Measurements from ENCODE around the gene MSI2.

The MSI2 gene

DNA sequence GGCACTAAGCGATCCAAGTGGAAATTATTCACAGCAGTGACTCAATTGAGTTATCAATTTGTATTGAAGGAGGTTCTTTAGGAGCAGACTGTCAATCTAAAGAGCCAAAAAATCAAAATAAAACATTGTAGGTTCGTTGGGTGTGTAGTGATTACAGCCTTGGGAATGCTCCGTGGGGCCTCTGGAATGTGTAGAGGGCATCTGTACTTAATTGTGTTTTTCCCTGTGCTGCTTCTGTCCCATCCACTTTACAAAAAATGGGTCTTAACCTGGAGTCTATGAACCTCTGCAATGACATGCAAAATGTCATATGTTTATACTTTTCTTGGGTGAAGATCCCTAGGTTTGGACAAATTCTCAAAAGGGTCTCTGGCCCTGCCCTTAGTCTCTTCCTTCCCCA lies 273.7 kb downstream of the MSI2 start:
- DNase-seq (ENCODE audit: low read depth): no peak

DNA sequence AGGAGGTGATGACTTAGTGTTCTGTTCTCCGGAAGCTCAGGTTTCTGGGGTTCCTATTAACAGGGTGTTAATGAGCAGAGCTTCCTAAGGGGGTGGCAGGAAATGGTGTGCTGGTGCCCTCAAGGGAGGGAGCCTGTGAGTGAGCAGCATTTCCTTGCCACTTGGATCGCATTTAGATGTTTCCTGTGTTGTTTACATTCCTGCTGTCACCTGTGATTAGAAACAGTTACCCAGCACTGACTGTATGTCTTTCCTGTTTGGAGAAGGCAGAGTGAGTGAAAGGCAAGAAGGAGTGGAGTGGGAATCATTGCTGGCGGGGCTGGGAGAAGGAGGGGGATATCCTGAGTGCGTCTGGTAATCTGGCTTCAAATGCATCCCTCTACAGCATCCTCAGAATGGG lies 274.2 kb downstream of the MSI2 start:
- no peak for DNase-seq (ENCODE audit: low read depth)

DNA sequence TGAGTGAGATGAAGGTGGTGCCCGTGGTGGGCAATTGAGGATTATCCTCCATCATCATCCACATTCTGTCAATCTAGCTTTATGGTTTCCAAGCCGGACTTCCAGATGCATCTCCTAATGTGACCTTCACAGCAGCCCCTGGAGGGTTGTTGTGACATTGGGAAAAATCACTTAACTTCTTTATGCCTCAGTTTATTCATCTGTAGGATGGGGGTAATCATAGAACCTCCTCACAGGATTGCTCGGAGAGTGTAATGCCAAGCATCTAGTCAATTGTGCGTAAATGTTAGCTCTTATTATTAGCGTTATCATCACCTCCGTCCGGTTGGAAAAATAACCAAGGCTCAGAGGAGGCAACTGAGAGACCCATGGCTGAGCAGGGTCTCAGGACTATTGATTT lies 274.8 kb downstream of the MSI2 start:
- DNase-seq (ENCODE audit: low read depth): no peak

DNA sequence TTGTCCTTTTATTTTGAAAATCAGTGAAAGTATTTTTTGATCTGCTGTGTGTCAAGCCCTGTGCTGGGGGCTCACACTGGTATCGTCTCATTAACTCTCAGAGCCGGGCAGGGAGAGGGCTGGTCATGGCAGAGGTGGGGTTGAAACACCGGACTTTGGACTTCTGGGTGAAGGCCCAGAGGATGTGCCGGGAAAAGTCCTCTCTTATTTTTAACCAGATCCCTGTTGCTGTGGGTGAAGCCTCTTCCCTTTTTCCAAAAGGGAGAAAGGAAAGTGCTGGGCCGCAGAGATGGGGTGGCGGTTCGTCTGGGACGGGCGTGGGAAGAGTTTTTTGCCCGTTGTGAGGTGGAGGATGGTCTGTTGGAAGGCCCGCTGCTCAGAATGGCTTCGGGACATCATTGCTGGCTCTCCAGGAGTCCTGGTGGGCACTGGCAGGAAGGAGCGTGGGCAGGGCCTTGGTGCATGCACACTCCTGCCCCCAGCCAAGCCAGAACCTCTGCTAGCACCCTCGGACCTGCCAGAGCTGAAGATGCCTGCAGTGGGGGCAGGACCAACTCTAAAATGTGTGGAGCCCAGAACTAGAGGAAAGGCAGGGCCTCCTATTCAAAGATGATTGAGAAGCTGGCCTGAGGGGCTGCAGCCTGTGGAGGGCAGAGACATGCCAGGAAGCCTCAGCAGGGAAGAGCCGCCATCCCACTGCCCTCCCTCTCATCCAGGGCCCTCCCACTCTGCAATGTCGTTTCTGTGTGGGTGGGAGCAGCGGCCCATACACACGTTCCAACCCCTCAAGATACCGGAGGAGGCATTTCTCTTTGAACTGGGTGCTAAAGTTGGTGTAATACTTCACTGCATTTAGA lies 275.6 kb downstream of the MSI2 start:
- no peak for DNase-seq (ENCODE audit: low read depth)

GRCh38 chr17:57532556-57532955 lies 276.2 kb downstream of the MSI2 start:
- no peak for DNase-seq (ENCODE audit: low read depth)

DNA sequence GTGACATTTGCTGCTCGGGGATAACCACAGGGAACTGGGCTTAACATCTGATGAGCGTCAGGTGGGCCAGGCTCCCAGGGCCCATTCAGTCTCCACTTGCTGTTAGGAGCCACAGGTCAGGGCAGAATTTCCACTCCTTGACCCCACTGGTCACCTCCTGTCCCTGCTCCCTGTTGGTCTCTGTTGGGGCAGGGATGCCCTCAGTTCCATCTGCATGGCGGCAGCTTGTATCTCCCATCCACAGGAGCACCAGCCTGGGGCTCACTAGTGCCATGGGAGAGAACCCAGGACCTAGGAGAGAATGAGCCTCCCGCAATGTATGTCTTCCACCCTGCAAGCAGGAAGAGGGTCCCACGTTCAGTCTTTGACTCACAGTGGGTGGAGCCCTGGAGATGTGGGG lies 276.6 kb downstream of the MSI2 start:
- no peak for DNase-seq (ENCODE audit: low read depth)

DNA sequence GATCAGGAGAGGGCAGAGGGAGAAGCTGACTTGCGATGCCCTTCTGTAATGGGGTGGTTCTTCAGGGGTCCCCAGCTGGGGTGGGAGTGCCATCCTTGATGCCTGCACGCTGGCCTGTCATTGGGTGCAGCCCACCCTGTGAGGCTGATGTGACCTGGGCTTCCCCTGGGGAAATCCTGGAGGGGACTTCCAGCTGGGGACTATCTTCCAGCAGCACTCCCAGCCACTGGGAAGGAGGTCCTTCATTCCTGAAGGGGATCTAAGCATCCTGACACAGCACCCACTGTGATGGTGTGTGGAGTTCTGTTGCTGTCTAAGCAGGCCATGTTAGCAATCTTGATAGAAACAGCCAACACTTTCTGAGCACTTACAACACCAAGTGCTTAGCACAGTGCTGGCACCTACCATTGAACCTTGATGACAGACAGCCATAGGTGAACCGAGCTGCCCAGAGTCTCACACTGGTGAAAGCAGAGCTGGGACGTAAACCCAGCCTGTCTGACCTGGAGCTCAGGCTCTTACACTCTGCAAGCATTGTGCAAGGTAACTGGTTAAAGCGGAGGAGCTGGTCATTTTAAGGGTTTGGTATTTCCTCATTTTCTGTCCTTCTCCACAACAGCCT lies 277.5 kb downstream of the MSI2 start:
- DNase-seq (ENCODE audit: low read depth): no peak

- no peak for DNase-seq (ENCODE audit: low read depth)
Observed at GRCh38 chr17:57534863-57535248, 278.5 kb downstream of the MSI2 start.

DNA sequence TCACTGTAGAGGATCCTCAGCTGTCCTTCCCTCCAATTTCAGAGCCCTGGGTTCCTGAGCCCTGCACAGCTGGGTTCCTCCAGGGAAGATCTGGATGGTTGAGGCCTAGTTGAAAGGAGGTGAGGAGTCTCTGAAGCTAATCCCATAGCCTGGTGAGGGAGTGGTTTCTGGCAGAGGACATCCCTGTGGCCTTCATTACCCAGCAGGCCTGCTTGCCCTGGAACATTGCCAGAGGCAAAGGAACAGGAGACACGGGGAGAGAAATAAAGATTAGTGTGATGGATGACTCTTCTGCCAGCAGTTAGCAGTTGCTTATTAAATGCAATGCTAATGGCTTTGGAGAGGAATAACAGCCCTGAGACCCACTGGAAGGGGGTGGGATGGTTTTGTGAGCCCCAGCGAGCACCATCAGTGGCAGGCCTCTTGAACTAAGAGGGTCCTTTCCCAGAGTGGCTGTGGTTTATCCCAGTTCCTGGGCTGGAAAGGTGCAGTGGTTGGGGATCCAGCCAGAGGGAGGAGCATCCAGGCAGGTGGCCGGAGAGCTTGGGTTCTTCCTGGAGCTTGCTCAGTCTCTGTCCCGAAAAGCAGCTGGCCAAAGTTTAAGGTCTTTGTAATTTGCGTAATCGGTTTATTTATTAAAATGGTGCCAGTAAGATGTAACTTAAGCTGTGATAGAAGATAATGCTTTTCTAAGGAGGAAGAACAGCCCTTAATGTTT lies 279.1 kb downstream of the MSI2 start:
- DNase-seq (ENCODE audit: low read depth): no peak

GRCh38 chr17:57536289-57536688 lies 280.0 kb downstream of the MSI2 start:
- DNase-seq (ENCODE audit: low read depth): no peak

- DNase-seq (ENCODE audit: low read depth): no peak
Observed at GRCh38 chr17:57536789-57537523, 280.6 kb downstream of the MSI2 start.

DNA sequence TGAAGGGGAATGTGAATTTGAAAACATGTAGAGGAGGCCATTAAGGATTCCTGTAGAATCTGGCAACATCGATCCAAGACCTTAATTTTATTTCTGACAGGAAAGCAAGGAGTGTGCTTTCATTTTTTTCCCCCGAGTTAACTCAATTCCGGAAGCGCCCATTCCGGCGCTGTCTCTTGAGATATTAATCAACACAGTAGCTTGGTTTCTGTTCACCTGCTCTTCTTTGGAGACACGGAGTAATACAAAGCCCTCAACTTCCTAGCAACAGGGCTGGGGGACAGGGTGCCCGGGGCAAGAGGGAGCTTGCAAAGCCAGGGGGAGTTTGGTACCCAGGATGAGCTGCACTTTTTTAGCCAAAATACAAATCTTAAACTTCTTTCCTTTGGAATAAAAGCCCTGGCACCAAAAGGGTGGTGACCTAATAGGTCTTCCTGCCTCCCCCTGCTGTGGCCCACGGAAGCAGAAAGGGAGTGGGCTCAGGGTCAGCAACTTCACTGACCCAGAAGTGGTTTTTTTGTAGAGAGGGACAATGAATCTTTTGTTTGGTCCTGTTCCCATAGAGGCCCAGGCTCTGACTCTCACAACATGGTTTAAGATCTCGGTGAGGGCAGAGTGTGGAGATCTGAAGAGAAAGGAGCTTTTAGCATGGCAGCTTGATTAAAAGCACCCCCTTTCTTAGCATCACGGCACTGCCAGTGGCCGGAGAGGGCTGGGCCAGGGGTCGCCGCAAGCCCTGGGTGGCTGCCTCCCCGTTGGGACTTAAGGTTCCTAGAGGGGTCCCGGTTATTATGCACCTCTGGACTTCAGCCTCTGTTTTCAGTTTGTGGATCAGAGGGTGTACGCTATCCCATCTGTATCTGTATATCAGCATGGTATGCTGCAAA lies 281.4 kb downstream of the MSI2 start:
- no peak for DNase-seq (ENCODE audit: low read depth)

- no peak for DNase-seq (ENCODE audit: low read depth)
Observed at GRCh38 chr17:57538736-57539456, 282.6 kb downstream of the MSI2 start.

DNA sequence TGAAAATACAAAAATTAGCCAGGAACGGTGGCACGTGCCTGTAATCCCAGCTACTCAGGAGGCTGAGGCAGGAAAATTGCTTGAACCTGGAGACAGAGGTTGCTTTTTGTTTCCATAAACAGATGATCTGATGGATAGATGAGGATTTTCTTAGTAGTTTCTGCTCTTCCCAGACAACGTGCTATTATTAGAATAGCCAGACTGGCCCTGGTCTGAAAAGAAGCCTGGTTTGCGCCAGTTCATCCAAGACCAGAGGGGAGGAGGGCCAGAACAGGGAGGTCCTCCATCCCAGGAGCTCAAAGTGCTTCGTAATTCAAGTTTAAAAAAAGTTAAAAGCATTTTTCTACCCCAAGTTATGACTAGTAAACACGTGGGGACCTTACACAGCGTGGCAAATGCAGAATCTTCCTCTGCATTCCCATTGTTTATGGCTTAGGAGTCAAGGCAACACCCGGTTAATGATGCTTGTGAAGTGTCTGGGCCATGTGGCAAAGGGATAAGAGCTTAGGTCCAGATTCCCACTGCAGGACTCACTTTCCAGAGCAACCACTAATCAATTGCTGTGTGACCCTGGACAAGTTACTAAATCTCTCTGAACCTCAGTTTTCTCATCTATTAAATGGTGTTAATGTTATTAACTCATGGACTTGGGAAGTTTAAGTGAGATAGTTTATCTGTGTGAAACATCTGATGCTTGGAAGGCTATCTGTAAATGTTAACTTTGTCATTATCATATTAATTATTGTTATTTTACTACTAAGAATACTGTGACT lies 283.4 kb downstream of the MSI2 start:
- no peak for DNase-seq (ENCODE audit: low read depth)

- no peak for DNase-seq (ENCODE audit: low read depth)
Observed at GRCh38 chr17:57540596-57540995, 284.3 kb downstream of the MSI2 start.

- DNase-seq (ENCODE audit: low read depth): no peak
Observed at GRCh38 chr17:57541049-57541448, 284.7 kb downstream of the MSI2 start.

GRCh38 chr17:57541472-57542394 lies 285.4 kb downstream of the MSI2 start:
- DNase-seq (ENCODE audit: low read depth): no peak

DNA sequence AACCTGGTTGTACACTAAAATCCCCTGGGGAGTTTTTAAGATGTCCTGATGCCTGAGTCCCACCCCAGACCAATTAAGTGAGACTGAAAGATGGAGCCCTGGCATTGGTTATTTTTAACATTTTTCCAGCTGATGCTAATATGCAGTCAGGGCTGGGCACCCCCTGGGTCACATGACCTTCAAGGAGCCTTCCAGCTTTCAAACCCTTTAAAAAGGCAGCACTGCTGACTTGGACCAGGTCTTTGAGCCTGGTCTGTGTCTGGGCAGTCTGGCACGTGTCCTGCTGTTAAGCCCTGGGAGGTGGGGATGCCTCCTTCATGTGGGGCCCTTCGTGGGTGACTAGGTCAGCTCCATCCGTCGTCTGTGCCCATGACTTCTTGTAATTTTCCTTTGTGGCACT lies 286.2 kb downstream of the MSI2 start:
- DNase-seq (ENCODE audit: low read depth): no peak

- DNase-seq (ENCODE audit: low read depth): no peak
Observed at GRCh38 chr17:57543230-57543629, 286.9 kb downstream of the MSI2 start.
